ELF-1 (cell line): ENCODE results near the gene IRAK1BP1.
A peak's percentile ranks its signal among the peaks of the same experiment; 100 is the strongest.
"Not testable (repeated sequence)": the region's sequence is repeated elsewhere in the genome, so short reads cannot be mapped to it uniquely, and the experiment has no call there.

ENCODE experiments used
- DNase-seq: peaks from one replicate; pipeline ENCODE4 v3.0.0-alpha.2; 2016; ENCODE audit warnings: low read depth, low spot score

IRAK1BP1 gene

GRCh38 chr6:78889901-78890300 is 22.6 kb downstream of the IRAK1BP1 start:
- not testable (repeated sequence) for DNase-seq

DNA sequence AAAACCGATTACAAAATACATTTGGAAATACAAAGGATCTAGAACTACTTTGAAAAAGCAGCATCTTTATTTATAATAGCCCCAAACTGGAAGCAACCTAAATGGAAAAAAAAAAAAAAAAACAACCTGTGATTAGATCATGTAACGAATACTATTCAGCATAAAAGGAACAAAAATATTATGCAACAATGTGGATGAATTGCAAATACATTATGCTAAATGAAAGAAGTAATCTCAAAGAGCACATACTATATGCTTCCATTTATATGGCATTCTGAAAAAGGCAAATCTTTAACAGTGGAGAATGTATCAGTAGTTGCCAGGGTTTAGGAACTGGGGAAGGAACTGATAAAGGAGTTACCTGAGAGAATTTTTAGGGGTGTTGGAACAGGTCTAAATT is 28.9 kb downstream of the IRAK1BP1 start:
- no peak for DNase-seq

- no peak for DNase-seq
These were observed 41.3 kb downstream of the IRAK1BP1 start for GRCh38 chr6:78908621-78909020.

DNA sequence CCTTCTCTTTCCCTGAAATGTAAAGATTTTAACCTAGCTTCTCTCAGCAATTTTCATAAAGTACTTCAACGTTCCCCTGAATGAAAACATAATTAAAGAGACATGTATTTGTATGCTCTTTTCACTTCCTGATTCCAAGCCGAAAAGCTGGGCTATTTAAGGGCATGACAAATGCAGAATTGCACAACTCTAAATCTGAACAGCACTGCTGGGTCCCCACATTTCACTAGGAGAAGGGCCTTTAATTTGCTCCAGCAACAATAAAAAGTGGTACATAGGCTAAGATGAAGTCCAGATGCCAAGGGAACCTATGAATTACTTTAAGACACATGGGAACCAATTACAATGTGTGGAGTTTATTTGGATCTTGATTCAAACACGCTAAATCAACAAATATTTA is 42.0 kb downstream of the IRAK1BP1 start:
- DNase-seq: no peak

DNA sequence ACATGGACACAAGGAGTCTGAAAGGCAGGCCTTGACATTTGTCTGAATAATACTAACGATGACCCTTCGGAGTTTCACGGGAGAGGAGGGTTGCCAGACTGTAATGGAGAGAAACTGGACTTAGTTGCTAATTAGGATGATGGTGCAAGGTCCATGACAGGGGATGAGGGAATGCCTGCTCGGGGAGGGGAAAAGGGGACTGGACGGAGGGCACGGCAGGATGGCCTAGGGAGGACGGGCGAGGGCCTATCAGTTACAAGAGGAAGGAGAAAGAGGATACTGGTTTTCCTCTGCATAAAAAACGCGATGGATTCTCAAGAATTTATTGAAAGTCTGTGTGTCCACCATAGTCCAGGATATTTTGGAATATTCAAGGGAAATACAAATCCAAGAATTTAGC is 42.7 kb downstream of the IRAK1BP1 start:
- no peak for DNase-seq

GRCh38 chr6:78910591-78911171 is 43.3 kb downstream of the IRAK1BP1 start:
- peak; percentile 64 for DNase-seq

DNA sequence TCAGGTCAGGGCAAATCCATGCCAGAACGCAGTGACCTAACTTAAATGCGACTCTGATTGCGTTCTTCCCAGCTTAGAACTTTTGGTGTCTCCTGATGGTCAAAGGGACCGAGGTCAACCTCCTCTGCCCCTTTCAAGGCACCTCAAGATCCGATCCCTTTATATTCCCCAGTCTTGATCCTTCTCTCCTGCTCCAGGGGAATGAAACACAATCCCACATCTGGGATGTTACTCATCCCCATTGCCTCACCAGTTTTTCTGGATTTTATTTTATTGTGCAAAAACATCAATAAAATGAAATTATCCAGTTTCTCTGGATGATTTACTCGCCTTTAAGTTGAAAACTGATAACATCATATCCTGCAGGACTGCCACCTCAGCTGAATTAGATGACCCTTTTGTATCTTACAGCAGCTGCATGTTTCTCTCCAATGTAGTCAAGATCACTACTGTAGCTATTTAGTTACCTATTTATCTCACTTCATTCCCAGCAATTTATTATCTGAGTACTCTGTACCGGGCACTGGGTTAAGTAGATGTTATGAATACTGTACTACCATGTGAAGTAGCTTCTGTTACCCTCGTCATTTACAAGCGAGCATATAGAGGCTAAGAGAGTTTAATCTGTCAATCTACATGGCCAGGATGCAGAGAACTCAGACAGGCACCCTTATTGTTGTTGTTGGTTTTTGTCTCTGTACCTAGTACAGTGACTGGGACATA is 44.0 kb downstream of the IRAK1BP1 start:
- DNase-seq: no peak

- DNase-seq: no peak
These were observed 49.1 kb downstream of the IRAK1BP1 start for GRCh38 chr6:78916411-78916810.

DNA sequence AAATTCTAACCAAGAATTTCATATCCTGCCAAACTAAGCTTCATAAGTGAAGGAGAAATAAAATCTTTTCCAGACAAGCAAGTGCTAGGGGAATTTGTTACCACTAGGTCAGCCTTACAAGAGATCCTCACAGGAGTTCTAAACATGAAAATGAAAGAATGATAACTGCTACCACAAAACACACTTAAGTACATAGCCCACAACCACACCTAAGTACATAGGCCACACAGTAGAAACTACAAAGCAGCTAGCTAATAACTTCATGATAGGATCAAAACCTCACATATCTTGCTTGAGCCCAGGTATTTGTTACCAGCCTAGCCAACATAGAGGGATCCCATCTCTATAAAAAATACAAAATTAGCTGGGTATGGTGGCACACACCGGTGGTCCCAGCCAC is 50.4 kb downstream of the IRAK1BP1 start:
- DNase-seq: no peak

DNA sequence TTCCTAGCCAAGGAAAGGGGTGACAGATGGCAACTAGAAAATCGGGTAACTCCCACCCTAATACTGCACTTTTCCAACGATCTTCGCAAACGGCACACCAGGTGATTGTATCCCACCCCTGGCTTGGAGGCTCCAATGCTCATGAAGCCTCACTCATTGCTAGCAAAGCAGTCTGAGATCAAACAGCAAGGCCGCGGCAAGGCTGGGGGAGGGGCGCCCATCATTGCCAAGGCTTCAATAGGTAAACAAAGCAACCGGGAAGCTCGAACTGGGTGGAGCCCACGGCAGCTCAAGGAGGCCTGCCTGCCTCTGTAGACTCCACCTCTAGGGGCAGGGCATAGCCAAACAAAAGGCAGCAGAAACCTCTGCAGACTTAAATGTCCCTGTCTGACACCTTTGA is 53.8 kb downstream of the IRAK1BP1 start:
- DNase-seq: peak; percentile 3

DNA sequence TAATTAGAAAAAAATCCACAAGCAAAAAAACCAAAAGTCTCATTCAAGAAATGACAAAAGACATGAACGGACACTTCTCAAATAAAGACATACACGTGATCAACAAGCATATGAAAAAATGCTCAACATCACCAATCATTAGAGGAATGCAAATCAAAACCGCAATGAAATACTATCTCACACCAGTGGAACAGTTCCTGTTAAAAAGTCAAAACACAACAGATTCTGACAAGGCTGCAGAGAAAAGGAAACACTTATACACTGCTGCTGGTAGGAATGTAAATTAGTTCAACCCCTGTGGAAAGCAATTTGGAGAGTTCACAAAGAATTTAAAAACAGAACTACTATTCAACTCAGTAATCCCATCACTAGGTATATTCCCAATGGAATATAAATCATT is 58.0 kb downstream of the IRAK1BP1 start:
- DNase-seq: no peak

GRCh38 chr6:78935553-78935952 is 68.2 kb downstream of the IRAK1BP1 start:
- no peak for DNase-seq

- no peak for DNase-seq
These were observed 69.2 kb downstream of the IRAK1BP1 start for GRCh38 chr6:78936515-78936914.

- no peak for DNase-seq
These were observed 75.1 kb downstream of the IRAK1BP1 start for GRCh38 chr6:78942446-78942845.

DNA sequence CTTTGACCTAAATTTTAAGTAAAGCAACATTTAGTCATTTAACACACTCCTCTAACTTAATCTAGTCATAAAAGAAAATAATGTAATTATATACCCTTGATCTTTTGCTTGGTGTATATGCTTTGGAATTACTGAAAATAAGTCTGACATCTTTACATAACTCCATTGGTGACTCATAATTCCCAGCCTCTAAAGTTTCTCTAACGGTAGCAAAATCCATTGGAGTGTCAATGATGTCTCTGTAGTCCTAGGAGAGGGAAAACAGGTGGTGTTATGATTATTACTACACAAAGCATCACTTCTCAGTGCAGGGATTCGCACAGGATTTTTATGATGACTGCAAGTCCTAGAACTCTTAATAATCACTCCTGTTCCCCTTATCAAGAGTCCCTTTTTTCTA is 80.2 kb downstream of the IRAK1BP1 start:
- no peak for DNase-seq

DNA sequence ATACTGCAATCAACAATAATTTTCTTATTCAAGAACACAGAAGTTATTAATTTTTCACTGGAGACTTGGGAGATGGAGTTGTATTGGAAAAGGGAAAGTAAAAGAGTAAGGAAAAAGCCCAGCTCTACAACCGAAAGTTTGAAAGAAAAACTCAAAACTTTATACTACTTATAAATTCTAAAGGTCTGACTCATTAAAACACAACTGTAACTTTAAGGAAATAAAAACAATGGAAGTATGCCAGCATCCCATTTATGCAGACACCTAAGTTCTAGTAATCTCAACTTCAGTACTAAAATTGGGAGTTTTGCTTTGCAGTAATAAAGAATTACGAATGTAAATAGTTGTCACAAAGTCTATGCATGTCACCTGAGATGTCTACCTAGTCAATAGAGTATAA is 80.6 kb downstream of the IRAK1BP1 start:
- DNase-seq: no peak

DNA sequence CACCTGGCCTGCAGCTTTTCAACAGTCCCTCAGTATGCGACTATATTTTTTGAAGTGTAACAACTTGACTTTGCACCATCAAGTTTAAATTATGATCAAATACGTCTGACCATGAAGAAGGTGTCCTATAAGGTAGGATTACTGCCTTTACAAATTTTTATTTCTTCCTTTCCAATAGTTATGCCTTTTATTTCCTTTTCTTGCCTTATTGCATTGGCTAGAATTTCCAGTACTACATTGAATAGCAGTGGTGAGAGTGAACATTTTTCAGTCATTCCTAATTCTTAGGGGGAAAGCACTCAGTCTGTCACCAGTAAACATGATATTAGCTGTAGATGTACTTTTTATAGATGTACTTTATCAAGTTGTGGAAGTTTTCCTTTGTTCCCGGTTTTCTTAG is 81.4 kb downstream of the IRAK1BP1 start:
- DNase-seq: no peak

GRCh38 chr6:78952362-78952761 is 85.0 kb downstream of the IRAK1BP1 start:
- no peak for DNase-seq
